ENCODE results near the gene SMIM35.
"Not testable (repeated sequence)": the region's sequence is repeated elsewhere in the genome, so short reads cannot be mapped to it uniquely, and the experiment has no call there.

Gene SMIM35

DNA sequence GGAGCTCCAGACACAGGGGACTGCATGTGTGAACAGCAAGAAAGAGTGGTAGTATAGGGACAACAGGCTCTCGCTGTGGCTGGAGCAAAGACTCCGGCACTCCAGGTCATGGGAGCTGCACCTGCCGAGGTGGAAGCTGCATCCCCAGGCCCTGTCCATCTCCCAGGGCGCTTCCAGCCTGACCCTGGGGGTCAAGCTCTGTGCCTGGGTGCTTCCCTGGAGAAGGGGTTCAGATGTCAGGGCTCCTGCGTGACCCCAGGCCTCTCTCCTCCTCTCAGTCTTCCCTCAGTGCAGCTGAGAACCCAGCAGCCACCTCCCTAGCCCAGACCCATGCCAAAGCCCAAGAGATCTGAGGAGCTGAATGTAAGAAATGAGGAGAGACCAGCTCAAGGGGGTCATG is 6.5 kb downstream of the SMIM35 start:
- no peak for DNase-seq (ENCODE audit: low read depth in 3 of 3)

DNA sequence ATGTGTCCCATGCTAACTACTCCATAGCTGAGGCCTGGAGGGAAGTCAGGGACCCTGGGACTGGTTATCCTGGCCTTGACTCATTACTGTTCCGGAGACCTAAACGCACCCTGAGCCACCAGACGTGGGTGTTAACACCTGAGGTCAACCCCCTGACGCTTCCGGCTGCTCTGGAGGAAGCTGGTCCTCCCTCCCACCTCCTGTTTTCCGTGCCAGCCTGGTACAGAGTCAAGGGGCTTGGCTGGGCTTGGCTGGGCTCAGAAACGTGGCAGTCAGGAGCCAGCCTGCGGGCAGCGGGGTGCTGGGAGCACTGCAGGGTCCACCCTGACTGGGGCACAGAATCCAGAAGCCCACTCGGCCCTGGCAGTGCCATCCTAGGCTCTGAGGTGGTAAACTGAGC is 7.3 kb downstream of the SMIM35 start:
- no peak for DNase-seq (ENCODE audit: low read depth in 3 of 3)

DNA sequence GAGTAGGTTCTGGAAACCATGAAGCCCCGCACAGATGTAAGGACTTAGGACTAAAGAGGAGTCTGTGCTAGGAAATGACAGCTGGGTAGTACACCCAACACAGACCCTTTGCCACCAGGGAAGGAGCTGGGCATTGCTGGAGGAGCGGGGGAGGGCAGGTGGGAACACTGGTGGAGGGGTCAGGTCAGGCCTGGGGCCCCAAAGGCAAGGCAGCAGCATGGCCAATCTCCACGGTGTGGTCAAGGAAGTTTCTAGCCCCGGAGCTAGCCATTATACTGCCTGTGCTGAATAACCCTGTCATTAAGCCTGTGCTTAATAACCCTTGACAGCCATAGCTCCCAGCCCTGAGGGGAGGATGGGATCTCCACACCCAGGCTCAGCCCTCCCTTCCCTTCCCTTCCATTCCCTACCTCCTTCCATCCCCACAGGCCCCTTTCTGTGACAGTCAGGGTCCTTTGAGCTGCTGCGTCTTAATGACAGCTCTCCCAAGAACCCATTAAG is 7.8 kb downstream of the SMIM35 start:
- no peak for DNase-seq (ENCODE audit: low read depth in 3 of 3)

GRCh38 chr11:118076754-118077281 is 9.9 kb downstream of the SMIM35 start, which contains the start of gene TMPRSS4:
TSS of gene TMPRSS4 (plus strand) at chr11:118077078. CDS start at chr11:118077303, 225 bp downstream.
- DNase-seq (ENCODE audit: low read depth in 3 of 3) = no peak

DNA sequence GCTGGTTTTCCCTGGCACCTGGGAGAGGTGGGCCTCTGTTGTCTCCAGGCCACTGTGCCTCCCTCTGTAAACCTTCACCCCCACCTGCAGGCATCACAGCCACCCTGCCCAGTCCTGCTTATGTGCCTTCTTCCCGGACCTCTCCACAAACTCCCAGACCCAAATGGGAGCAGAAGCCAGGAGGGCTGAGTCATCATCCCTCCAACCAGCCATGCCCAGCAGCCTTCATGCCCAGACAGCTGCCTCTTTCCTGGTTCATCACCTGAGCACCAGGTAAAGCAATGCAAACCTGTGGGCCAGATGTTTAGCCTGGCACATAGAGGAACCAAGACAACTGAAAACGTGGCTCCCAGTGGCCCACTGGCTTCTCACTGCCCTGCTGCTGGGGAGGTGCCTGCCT is 12.0 kb downstream of the SMIM35 start:
- DNase-seq (ENCODE audit: low read depth in 3 of 3) = no peak

- DNase-seq (ENCODE audit: low read depth in 3 of 3) = no peak
These were observed 12.6 kb downstream of the SMIM35 start for GRCh38 chr11:118074091-118074685.

GRCh38 chr11:118073554-118073953 is 13.2 kb downstream of the SMIM35 start:
- no peak for DNase-seq (ENCODE audit: low read depth in 3 of 3)

DNA sequence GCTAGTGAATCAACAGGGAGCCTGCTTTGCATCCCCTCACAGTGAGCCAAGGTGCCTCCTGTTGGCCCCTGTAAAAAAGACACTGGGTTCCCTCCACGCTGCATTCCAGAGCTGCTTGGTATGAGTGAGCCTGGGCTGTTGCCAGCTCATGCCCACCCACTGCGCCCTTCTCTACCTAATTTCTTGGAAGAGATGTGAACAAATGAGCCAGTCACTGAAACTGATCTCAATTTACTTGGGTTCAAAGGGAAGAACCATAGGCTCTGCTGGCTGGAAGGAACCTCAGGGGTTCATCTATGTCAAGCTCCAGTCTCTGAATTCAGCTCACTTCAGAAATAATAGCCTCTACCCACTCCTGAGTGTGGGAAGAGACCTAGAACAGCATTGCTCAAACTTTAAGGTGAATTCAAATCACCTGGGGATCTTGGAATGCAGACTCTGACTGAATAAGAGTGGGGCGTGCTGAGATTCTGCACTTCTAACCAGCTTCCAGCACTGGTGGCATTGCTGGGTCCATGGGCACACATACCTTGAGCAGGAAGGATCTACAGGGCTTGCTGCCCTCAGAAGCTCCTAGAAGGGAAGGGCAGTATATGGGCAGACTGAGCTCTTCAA is 15.2 kb downstream of the SMIM35 start:
- DNase-seq (ENCODE audit: low read depth in 3 of 3) = no peak

- DNase-seq (ENCODE audit: low read depth in 3 of 3) = no peak
These were observed 17.7 kb downstream of the SMIM35 start for GRCh38 chr11:118068945-118069612.

DNA sequence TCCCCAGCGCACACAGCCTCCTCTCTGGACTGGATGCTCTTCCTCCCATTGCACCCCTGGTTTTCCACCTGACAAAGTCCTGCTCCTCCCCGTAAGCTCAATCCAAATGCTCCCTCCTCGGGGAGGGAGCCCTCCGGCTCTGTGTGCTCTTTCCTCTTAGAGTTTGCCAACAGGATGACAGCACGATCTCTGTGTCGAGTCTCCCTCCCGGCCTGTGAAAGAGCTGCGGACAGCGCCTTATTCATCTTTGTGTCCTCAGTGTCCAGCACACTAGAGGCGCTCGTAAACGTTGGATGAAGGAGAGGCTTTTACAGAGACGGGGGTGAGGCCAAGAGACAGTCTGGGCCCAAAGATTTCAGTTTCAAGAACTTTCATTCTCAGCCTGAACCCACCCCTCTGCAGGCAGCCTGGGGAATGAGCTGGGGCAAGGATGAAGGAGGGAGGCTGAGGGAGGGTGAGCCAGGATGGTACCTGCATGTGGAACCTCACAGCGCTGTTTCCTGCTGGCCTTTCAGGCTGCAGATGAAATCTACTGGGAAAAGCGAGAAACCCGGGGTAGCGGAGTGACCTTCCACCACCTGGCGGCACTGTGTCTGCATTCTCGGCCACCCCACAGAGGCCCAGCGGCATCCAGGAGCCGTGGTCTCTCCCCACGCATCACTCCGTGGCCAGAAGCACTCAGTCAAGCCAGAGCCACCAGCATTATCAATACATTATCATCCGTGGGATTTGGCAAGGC is 18.4 kb downstream of the SMIM35 start:
- DNase-seq (ENCODE audit: low read depth in 3 of 3) = no peak

GRCh38 chr11:118067006-118067405 is 19.8 kb downstream of the SMIM35 start:
- DNase-seq (ENCODE audit: low read depth in 3 of 3) = no peak

- no peak for DNase-seq (ENCODE audit: low read depth in 3 of 3)
These were observed 21.4 kb downstream of the SMIM35 start for GRCh38 chr11:118065384-118065783.

- no peak for DNase-seq (ENCODE audit: low read depth in 3 of 3)
These were observed 21.8 kb downstream of the SMIM35 start for GRCh38 chr11:118064956-118065355.

DNA sequence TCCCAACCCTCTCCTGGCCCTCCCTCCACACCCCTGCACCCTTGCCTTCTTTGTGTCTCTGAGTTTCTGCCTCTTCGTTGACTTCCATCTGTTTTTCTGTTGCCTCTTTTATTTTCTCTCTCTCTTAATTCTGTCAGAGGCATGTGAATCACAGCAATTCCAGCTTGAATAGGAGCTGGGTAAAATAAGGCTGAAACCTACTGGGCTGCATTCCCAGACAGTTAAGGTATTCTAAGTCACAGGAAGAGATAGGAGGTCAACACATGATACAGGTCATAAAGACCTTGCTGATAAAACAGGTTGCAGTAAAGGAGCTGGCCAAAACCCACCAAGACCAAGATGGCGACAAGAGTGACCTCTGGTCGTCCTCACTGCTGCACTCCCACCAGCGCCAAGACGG is 24.1 kb downstream of the SMIM35 start:
- DNase-seq (ENCODE audit: low read depth in 3 of 3) = not testable (repeated sequence)

DNA sequence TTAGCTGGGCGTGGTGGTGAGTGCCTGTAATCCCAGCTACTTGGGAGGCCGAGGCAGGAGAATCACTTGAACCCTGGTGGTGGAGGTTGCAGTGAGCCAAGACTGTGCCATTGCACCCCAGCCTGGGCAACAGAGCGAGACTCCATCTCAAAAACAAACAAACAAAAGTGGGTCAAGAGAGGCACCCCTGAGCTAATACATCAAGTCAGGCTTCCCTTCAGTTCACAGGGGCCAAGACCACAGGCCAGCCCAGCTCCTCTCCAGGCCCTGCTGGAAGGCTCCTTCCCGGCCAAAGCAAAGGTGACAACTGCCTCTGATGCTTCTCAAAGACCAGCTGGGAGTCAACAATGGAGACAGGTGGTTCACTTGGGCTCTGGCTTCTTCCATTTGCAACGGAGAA is 24.6 kb downstream of the SMIM35 start:
- not testable (repeated sequence) for DNase-seq (ENCODE audit: low read depth in 3 of 3)

- DNase-seq (ENCODE audit: low read depth in 3 of 3) = no peak
These were observed 25.1 kb downstream of the SMIM35 start for GRCh38 chr11:118061586-118062125.

DNA sequence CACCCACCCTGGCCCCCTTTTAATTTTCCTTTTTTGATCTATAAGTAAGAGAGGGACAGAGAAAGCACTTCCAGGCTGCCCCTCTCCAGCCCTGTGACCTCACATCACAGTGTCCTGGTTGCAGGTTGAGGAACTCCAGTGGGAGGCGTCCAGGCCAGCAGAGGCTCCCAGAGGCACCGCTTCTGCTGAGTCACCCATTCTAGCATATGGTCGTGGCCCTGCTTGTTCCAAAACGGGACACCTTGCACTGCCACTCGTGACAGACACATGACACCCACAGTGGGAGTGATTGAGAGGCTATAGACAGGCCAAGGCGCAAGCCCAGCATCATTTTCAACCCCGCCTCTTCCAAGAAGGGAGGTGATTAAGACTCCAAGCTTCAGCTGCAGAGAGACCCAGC is 25.9 kb downstream of the SMIM35 start:
- no peak for DNase-seq (ENCODE audit: low read depth in 3 of 3)

DNA sequence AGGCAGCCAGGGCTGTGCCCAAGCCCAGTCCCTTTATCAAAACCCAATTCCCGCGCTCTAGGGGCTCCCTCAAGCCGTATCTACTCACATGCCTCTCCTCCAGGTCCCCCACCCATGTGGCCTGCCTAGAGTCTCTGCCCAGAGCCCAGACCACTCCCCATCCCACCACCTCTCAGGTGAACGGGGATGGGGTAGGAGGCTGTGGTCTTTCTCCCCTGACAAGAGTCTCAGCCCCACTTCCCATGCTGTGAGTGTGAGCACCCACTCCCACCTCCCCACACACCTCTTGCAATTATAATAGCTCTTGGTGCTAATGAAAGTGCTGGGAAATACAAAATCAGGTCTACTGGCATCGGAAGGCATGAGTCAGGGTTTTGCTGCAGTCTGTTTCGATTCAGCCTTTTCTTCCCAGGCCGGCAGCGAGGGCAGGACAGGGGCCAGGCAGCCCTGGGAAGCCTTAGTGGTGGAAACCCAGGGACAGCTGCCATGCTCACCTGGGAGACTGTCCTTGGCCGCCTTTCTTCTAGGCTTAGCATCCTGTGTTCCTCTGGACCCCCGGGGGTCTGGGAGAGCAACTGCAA is 26.6 kb downstream of the SMIM35 start:
- no peak for DNase-seq (ENCODE audit: low read depth in 3 of 3)

- no peak for DNase-seq (ENCODE audit: low read depth in 3 of 3)
These were observed 27.4 kb downstream of the SMIM35 start for GRCh38 chr11:118059246-118059940.

DNA sequence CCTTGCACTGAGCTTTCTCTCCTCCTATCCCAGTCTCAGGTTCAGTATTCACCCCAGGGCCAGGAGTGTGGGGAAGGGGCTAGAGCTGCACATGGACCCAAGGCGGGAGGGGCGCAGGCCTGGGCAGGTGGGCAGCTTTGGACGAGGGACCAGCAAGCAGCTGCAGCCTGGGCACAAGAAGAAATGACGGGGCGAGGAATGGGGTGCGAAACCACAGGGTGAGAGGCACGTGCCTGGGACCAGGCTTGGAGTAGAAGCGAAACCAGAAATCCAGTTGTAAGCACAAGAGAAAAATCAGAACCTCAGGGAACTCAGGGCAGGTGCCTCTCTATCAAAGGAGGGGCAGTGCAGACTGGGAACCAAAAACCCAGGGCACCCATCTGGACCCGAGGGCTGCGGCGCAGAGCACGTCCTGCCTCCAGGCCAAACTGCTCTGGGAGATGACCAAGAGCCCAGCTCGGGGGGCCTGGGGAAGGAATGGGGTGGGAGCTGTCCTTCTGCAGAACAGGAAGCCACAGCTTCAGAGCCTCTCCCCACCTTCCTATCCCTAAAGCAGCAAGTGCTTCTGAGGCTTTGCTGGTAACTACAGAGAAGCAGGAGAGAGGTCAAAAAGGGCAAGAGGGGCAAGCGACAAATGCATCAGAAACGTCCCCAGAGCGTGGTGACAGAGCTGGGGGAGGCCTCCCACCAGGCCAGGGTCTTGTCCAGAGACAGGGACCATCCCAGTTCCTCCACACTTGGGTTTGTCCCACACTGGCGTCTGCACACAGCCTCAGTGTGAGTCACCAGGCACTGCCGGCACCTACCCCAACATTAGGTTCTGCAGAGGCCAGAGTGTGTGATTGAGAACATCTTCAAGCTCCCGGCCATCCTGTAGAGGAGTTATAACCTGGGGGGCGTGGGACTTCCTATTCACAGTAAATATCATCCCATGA is 28.2 kb downstream of the SMIM35 start:
- DNase-seq (ENCODE audit: low read depth in 3 of 3) = no peak

All from stimulated activated CD4-positive, alpha-beta T cell treated with anti-CD3 and anti-CD28 coated beads, TNF-alpha, amount 100 ng/mL, for 24 hours (primary cell).